K562 (cell line): ENCODE data around the gene CPPED1. TPM values are rescaled to one million over a fixed set of nuclear protein-coding genes. Genes with fewer than 3 reads are reported as not detected.

Source experiments
- ATF3 ChIP-seq, 2 experiments: fragments of 450-650 bp in 1 of 2; sonication (generic) in 1 of 2; formaldehyde crosslinking in 1 of 2; IDR thresholded peaks in 1 of 2; conservative IDR thresholded peaks in 1 of 2; 2 replicates each; pipeline versions ENCODE4 v1.6.1 to v1.8.1; 2016 to 2023; ENCODE audit warnings: mild to moderate bottlenecking in 2 of 2, moderate library complexity in 2 of 2, inconsistent platforms in 1 of 2, missing genetic modification reagents in 1 of 2
- DACH1 ChIP-seq: fragments of 450-650 bp; IDR thresholded peaks from 2 replicates; pipeline ENCODE4 v1.6.1; 2018; ENCODE audit not compliant: partially characterized antibody
- ELF2 ChIP-seq: fragments of 250-450 bp; sonication (Bioruptor Pico); IDR thresholded peaks from 2 replicates; pipeline ENCODE4 v1.5.0; 2021; ENCODE audit warnings: mild to moderate bottlenecking
- EWSR1 ChIP-seq: fragments of 450-650 bp; IDR thresholded peaks from 2 replicates; pipeline ENCODE4 v1.6.1; 2018; ENCODE audit warnings: borderline replicate concordance, mild to moderate bottlenecking, low read depth, moderate library complexity; ENCODE audit not compliant: partially characterized antibody
- FOXA3 ChIP-seq, 2 experiments: fragments of 450-650 bp in 1 of 2; sonication (generic) in 1 of 2; formaldehyde crosslinking; IDR thresholded peaks in 1 of 2; conservative IDR thresholded peaks in 1 of 2; 2 replicates each; pipeline versions ENCODE4 v1.4.0 to v1.8.0; 2020 to 2022; ENCODE audit warnings: mild to moderate bottlenecking in 2 of 2, missing genetic modification reagents in 1 of 2
- HNRNPUL1 ChIP-seq: fragments of 200-400 bp; formaldehyde crosslinking; IDR thresholded peaks from 2 replicates; pipeline ENCODE4 v1.6.1; 2017; ENCODE audit warnings: low read length
- HSF4 ChIP-seq: fragments of 250-450 bp; sonication (Bioruptor Pico); IDR thresholded peaks from 2 replicates; pipeline ENCODE4 v2.1.2; 2022; ENCODE audit warnings: mild to moderate bottlenecking, moderate library complexity, borderline replicate concordance
- ILK ChIP-seq: fragments of 450-650 bp; IDR thresholded peaks from 2 replicates; pipeline ENCODE4 v1.6.1; 2016; ENCODE audit warnings: missing genetic modification characterization, low read depth, mild to moderate bottlenecking, missing compliant biosample characterization, moderate library complexity, borderline replicate concordance
- NCOA1 ChIP-seq: fragments of 450-650 bp; IDR thresholded peaks from 2 replicates; pipeline ENCODE4 v1.6.1; 2016; ENCODE audit warnings: low read depth
- SP2 ChIP-seq: IDR thresholded peaks from 2 replicates; pipeline ENCODE4 v1.6.1; 2011; ENCODE audit warnings: mild to moderate bottlenecking, low read depth, low read length, moderate library complexity; ENCODE audit not compliant: poor library complexity, severe bottlenecking; ENCODE audit errors: extremely low read depth
- TBP ChIP-seq: optimal IDR thresholded peaks from 2 replicates; pipeline ENCODE3; 2011; ENCODE audit warnings: low read depth, low read length, improper control_type of control experiment
- THRAP3 ChIP-seq: fragments of 450-650 bp; IDR thresholded peaks from 2 replicates; pipeline ENCODE4 v1.6.1; 2016; ENCODE audit warnings: mild to moderate bottlenecking, inconsistent platforms, borderline replicate concordance
- TRIM24 ChIP-seq, 2 experiments: fragments of 450-650 bp; IDR thresholded peaks; 2 replicates each; pipeline ENCODE4 v1.6.1; 2016
- ZBTB49 ChIP-seq: sonication (generic); formaldehyde crosslinking; IDR thresholded peaks from 2 replicates; pipeline ENCODE4 v1.8.0; 2022; ENCODE audit warnings: missing genetic modification reagents, mild to moderate bottlenecking, borderline replicate concordance
- ZNF699 ChIP-seq: fragments of 250-450 bp; sonication (Bioruptor Pico); IDR thresholded peaks from 2 replicates; pipeline ENCODE4 v1.8.0; 2021; ENCODE audit warnings: mild to moderate bottlenecking, moderate library complexity; ENCODE audit not compliant: insufficient replicate concordance
- ZNF79 ChIP-seq: fragments of 250-450 bp; sonication (Bioruptor Pico); IDR thresholded peaks from 2 replicates; pipeline ENCODE4 v1.4.0; 2020; ENCODE audit warnings: low read depth, mild to moderate bottlenecking, moderate library complexity
- polyA plus RNA-seq, 8 experiments: library from polyadenylated mRNA; depleted of rRNA in 4 of 8; stranded (reverse) in 5 of 8; unstranded in 3 of 8; fragments of >200 nt; fragmentation: Nextera tagmentation in 2 of 8; fragmentation: Illumina TruSeq in 1 of 8; extraction: Ambion mirVana in 2 of 8; extraction: Trizol in 1 of 8; gene quantifications; 2 replicates each; pipeline versions ENCODE4 v1.2.1 to v1.2.3, GENCODE V29; 2011 to 2014; ENCODE audit warnings: inconsistent platforms in 1 of 8, missing spikeins in 1 of 8
- total RNA-seq, 7 experiments: library from RNA; depleted of rRNA in 6 of 7; stranded (reverse); fragments of >200 nt in 6 of 7; fragmentation: Illumina TruSeq in 2 of 7; extraction: Trizol in 2 of 7; gene quantifications; 2 replicates each; pipeline versions ENCODE4 v1.2.1 to v1.2.3, GENCODE V29; 2011 to 2021; ENCODE audit warnings: low replicate concordance in 1 of 7
- TF ChIP-seq, protein P1 (sequence below): fragments of 450-650 bp; formaldehyde crosslinking; IDR thresholded peaks from 2 replicates; pipeline ENCODE4 v1.4.0; 2022; ENCODE audit warnings: missing genetic modification characterization
- TF ChIP-seq, protein P2 (sequence below): fragments of 250-450 bp; sonication (Bioruptor Pico); IDR thresholded peaks from 2 replicates; pipeline ENCODE4 v1.9.0; 2021; ENCODE audit warnings: mild to moderate bottlenecking, inconsistent platforms
- TF ChIP-seq, protein P3 (sequence below): fragments of 250-450 bp; sonication (Bioruptor Pico); IDR thresholded peaks from 2 replicates; pipeline ENCODE4 v1.6.1; 2021; ENCODE audit warnings: mild to moderate bottlenecking

CPPED1 gene
- total and polyA plus RNA-seq, 9 of the 15 experiments (the other 6 are each of a cell fraction or from before 2014, with no cell fraction given): 7.5 to 25.7 (median 16.9) TPM

DNA sequence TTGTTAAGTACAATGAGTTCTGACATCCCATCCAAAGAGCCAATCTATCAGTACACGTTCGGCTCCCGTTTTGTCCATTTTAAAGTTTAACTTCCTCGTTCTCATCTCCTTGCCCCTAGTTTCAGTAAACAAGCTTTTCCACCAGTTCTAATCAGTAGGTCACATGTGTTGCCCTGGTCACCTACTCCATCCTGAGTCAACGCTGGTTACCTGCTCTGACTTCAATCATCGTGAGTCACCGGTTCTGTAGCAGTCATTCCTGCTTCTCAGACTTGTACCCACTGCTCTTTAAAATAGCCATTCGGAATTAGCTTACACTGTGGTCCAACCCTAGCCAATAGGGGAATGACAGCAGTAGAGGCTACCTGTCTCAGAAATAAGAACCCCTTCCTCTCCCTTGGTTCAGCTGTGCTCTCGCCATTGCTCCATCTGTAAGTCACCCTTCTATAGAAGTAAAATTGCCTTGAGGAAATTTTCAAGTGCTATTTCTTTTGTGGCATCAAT is 191.0 kb downstream of the CPPED1 start (continued):
- TF ChIP-seq, protein P1, sequence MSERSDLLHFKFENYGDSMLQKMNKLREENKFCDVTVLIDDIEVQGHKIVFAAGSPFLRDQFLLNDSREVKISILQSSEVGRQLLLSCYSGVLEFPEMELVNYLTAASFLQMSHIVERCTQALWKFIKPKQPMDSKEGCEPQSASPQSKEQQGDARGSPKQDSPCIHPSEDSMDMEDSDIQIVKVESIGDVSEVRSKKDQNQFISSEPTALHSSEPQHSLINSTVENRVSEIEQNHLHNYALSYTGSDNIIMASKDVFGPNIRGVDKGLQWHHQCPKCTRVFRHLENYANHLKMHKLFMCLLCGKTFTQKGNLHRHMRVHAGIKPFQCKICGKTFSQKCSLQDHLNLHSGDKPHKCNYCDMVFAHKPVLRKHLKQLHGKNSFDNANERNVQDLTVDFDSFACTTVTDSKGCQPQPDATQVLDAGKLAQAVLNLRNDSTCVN (CRISPR knock-in tag): no peak
- TF ChIP-seq EWSR1 (no peak), SP2 (no peak), ILK (tag) (no peak), ELF2 (CRISPR knock-in tag) (no peak), ZNF699 (CRISPR knock-in tag) (no peak), THRAP3 (no peak), TBP (no peak), ZNF79 (CRISPR knock-in tag) (no peak), ZBTB49 (CRISPR knock-in tag) (no peak), ATF3 (IDR thresholded peaks at IDR 0.05) (peak; percentile 91), ATF3 (CRISPR knock-in tag; conservative IDR thresholded peaks at IDR 0.05) (no peak; the same call in 1 of the 2 replicates), NCOA1 (peak; percentile 71; the same call in 1 of the 2 replicates), DACH1 (no peak), HSF4 (CRISPR knock-in tag) (no peak), TRIM24 (IDR thresholded peaks at IDR 0.05) (peak in 1 of 2 experiments; percentile 79; a peak in 2 of 4 replicates), FOXA3 (CRISPR knock-in tag; conservative IDR thresholded peaks at IDR 0.05 in 1 of 2, IDR thresholded peaks at IDR 0.05 in 1 of 2) (peak; percentile 74 to 97), HNRNPUL1 (no peak)
- TF ChIP-seq, protein P2, sequence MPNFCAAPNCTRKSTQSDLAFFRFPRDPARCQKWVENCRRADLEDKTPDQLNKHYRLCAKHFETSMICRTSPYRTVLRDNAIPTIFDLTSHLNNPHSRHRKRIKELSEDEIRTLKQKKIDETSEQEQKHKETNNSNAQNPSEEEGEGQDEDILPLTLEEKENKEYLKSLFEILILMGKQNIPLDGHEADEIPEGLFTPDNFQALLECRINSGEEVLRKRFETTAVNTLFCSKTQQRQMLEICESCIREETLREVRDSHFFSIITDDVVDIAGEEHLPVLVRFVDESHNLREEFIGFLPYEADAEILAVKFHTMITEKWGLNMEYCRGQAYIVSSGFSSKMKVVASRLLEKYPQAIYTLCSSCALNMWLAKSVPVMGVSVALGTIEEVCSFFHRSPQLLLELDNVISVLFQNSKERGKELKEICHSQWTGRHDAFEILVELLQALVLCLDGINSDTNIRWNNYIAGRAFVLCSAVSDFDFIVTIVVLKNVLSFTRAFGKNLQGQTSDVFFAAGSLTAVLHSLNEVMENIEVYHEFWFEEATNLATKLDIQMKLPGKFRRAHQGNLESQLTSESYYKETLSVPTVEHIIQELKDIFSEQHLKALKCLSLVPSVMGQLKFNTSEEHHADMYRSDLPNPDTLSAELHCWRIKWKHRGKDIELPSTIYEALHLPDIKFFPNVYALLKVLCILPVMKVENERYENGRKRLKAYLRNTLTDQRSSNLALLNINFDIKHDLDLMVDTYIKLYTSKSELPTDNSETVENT (CRISPR knock-in tag): no peak
- TF ChIP-seq, protein P3, sequence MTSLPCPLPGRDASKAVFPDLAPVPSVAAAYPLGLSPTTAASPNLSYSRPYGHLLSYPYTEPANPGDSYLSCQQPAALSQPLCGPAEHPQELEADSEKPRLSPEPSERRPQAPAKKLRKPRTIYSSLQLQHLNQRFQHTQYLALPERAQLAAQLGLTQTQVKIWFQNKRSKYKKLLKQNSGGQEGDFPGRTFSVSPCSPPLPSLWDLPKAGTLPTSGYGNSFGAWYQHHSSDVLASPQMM: no peak
